NT2/D1 (cell line): ENCODE data around the gene GGNBP2.

Source experiments
- DNase-seq: peaks from one replicate; pipeline ENCODE4 v3.0.0-alpha.2; 2011; ENCODE audit warnings: low read depth, low spot score
- H3K27me3 ChIP-seq: 2 replicates; pipeline ENCODE4 v1.6.0; 2011; ENCODE audit warnings: mild to moderate bottlenecking; ENCODE audit not compliant: insufficient read length, insufficient read depth
- H3K36me3 ChIP-seq: 2 replicates; pipeline ENCODE4 v1.6.1; 2011; ENCODE audit warnings: mild to moderate bottlenecking, low read length, mixed read lengths; ENCODE audit not compliant: insufficient read depth, insufficient read length
- H3K4me1 ChIP-seq: 2 replicates; pipeline ENCODE4 v1.5.1; 2011; ENCODE audit not compliant: insufficient read depth, insufficient read length
- H3K4me3 ChIP-seq: 2 replicates; pipeline ENCODE4 v1.5.1; 2011; ENCODE audit warnings: low read depth; ENCODE audit not compliant: insufficient read length
- H3K9ac ChIP-seq: 2 replicates; pipeline ENCODE4 v1.6.0; 2011; ENCODE audit warnings: low read depth; ENCODE audit not compliant: insufficient read length
- H3K9me3 ChIP-seq: 2 replicates; pipeline ENCODE4 v1.5.1; 2011; ENCODE audit warnings: mild to moderate bottlenecking, low read length; ENCODE audit not compliant: insufficient read depth
- SUZ12 ChIP-seq: IDR thresholded peaks from 2 replicates; pipeline ENCODE4 v1.6.1; 2011; ENCODE audit not compliant: insufficient read length, insufficient read depth; ENCODE audit errors: extremely low read depth
- YY1 ChIP-seq: IDR thresholded peaks from 2 replicates; pipeline ENCODE4 v1.6.1; 2011; ENCODE audit not compliant: insufficient read length, insufficient read depth
- ZNF274 ChIP-seq: IDR thresholded peaks from 2 replicates; pipeline ENCODE4 v1.6.1; 2011; ENCODE audit warnings: mild to moderate bottlenecking, low read depth, low read length

GGNBP2 gene

GRCh38 chr17:36609498-36609862 is 64.8 kb downstream of the GGNBP2 start:
- Histone ChIP-seq H3K9ac (no peak overlapping the region), H3K9me3 (no peaks in the 10 kb centered on the region; the same call in 1 of the 2 replicates), H3K27me3 (no peaks in the 10 kb centered on the region), H3K36me3 (peaks cover 10% of the 10 kb centered on the region), H3K4me3 (no peak overlapping the region), H3K4me1 (peaks cover 13% of the 10 kb centered on the region)
- no peak for DNase-seq
- TF ChIP-seq SUZ12 (no peak), ZNF274 (no peak), YY1 (no peak)

GRCh38 chr17:36610474-36610873 is 65.8 kb downstream of the GGNBP2 start:
- Histone ChIP-seq H3K4me1 (peaks cover 13% of the 10 kb centered on the region), H3K9me3 (no peaks in the 10 kb centered on the region; the same call in 1 of the 2 replicates), H3K36me3 (peaks cover 10% of the 10 kb centered on the region), H3K4me3 (no peak overlapping the region), H3K9ac (no peak overlapping the region), H3K27me3 (no peaks in the 10 kb centered on the region)
- no peak for TF ChIP-seq ZNF274
- TF ChIP-seq SUZ12, result no peak
- TF ChIP-seq YY1, result no peak
- DNase-seq, result no peak

- Histone ChIP-seq H3K9me3 (no peaks in the 10 kb centered on the region; the same call in 1 of the 2 replicates), H3K9ac (no peak overlapping the region), H3K4me1 (peaks cover 16% of the 10 kb centered on the region), H3K4me3 (no peak overlapping the region), H3K27me3 (no peaks in the 10 kb centered on the region), H3K36me3 (peaks cover 10% of the 10 kb centered on the region)
- no peak for TF ChIP-seq YY1
- no peak for TF ChIP-seq ZNF274
- no peak for TF ChIP-seq SUZ12
- DNase-seq, result no peak
Measured at GRCh38 chr17:36611345-36612072, 66.8 kb downstream of the GGNBP2 start.

DNA sequence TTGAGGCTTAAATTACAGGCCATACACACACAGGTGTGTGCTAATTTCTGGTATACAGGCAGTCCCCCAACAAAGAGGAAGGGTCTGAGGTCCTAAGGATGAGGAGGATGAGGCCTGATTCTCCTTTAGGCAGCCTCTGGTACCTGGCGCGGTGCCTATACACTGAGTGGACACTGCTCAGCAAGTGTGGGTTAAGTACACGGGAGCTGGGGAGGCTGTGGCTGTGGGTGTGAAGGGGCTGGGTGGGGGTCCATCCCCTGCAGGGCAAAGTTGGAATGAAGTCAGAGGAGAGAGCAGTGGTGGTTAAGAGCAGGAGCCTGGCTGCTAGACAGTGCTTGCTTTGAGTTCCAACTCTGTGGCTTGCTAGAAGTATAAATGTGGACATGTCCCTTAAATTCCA is 67.6 kb downstream of the GGNBP2 start:
- Histone ChIP-seq H3K4me1 (peaks cover 16% of the 10 kb centered on the region), H3K4me3 (no peak overlapping the region), H3K36me3 (peaks cover 10% of the 10 kb centered on the region), H3K9me3 (no peaks in the 10 kb centered on the region; the same call in 1 of the 2 replicates), H3K9ac (no peak overlapping the region), H3K27me3 (no peaks in the 10 kb centered on the region)
- no peak for DNase-seq
- TF ChIP-seq SUZ12 (no peak), YY1 (no peak), ZNF274 (no peak)

- no peaks in the 10 kb centered on the region for H3K27me3 ChIP-seq
- H3K9me3 ChIP-seq, result no peaks in the 10 kb centered on the region; the same call in 1 of the 2 replicates
- H3K36me3 ChIP-seq, result peaks cover 4% of the 10 kb centered on the region
- no peak overlapping the region for H3K4me3 ChIP-seq
- H3K4me1 ChIP-seq, result peaks cover 19% of the 10 kb centered on the region
- no peak overlapping the region for H3K9ac ChIP-seq
- TF ChIP-seq SUZ12 (no peak), ZNF274 (no peak), YY1 (no peak)
- no peak for DNase-seq
Measured at GRCh38 chr17:36613155-36613554, 68.4 kb downstream of the GGNBP2 start.

- Histone ChIP-seq H3K4me3 (no peak overlapping the region), H3K9ac (no peak overlapping the region), H3K9me3 (no peaks in the 10 kb centered on the region; the same call in 1 of the 2 replicates), H3K4me1 (peaks cover 18% of the 10 kb centered on the region), H3K36me3 (no peaks in the 10 kb centered on the region), H3K27me3 (no peaks in the 10 kb centered on the region)
- DNase-seq, result no peak
- TF ChIP-seq ZNF274, result no peak
- TF ChIP-seq SUZ12, result no peak
- TF ChIP-seq YY1, result no peak
Measured at GRCh38 chr17:36614081-36614480, 69.4 kb downstream of the GGNBP2 start.

DNA sequence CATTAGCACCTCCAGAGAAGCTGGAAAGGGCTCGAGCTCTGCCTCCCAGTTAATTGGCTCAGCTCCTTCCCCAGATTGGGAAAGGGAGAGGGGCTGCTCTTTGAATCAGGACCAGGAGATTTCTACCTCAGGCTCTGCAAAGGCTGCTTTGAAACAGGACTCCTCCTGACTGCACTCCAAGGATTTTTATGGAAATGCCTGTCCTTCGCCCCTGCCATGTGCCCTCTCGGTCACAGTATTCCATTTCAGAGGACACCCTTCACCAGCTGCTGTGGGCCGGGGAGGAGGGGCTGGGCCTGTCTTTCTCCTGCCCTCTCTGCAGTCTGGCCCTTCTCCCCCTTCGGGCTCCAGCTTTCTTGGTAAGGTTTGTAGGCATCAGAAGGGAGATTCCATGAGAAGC is 70.2 kb downstream of the GGNBP2 start:
- Histone ChIP-seq H3K4me3 (no peak overlapping the region), H3K4me1 (peaks cover 16% of the 10 kb centered on the region), H3K9ac (no peak overlapping the region), H3K27me3 (no peaks in the 10 kb centered on the region), H3K36me3 (no peaks in the 10 kb centered on the region), H3K9me3 (no peaks in the 10 kb centered on the region; the same call in 1 of the 2 replicates)
- TF ChIP-seq SUZ12 (no peak), ZNF274 (no peak), YY1 (no peak)
- no peak for DNase-seq
